HCT116 (cell line): Measurements from ENCODE around the gene KIF14. TPM values are rescaled to one million over a fixed set of nuclear protein-coding genes. Genes with fewer than 3 reads are reported as not detected.

ENCODE experiments used
- ATAC-seq: fragments of 200-7000 bp; cut with Tn5 transposase; 2 replicates; pipeline ENCODE4 v1.9.1; 2020; ENCODE audit warnings: mild to moderate bottlenecking, moderate library complexity
- BruUV-seq: library from RNA; stranded (reverse); fragments of 400-500 nt; replicated peaks from 2 replicates; lab custom pipeline; 2021; lab: Mats Ljungman, UMichigan
- CTCF ChIA-PET: fragments of 300-600 bp; sonication (Branson Sonifier 250); formaldehyde crosslinking; loops from one replicate; lab custom pipeline; 2021; ENCODE audit warnings: antibody characterized with exemption; lab: Charles Lee
- POLR2A ChIA-PET: fragments of 300-600, 350-600 bp; sonication (Branson Sonifier 250); formaldehyde crosslinking; loops from one replicate; lab custom pipeline; 2021; ENCODE audit warnings: antibody characterized with exemption; lab: Charles Lee
- RAD21 ChIA-PET, 2 experiments: fragments of 300-600 bp; sonication (Branson Sonifier 250); formaldehyde crosslinking; loops; one replicate each; lab custom pipeline; 2023; ENCODE audit warnings: low total read pairs in 2 of 2; ENCODE audit not compliant: uncharacterized antibody in 2 of 2, unreplicated experiment in 2 of 2, low non-redundant PET in 1 of 2; lab: Charles Lee
- DNase-seq: peaks from one replicate; pipeline ENCODE4 v3.0.0-alpha.2; 2010; ENCODE audit warnings: low read depth, low spot score
- H2AFZ ChIP-seq: fragments of 200-600 bp; shearing (Covaris generic), sonication (generic); 2 replicates; pipeline ENCODE4 v1.6.1; 2017; ENCODE audit warnings: low read depth, mixed run types, mixed read lengths, antibody characterized with exemption, low read length; ENCODE audit not compliant: poor library complexity, severe bottlenecking
- H3K27ac ChIP-seq: 2 replicates; pipeline ENCODE4 v1.5.1; 2012; ENCODE audit warnings: low read depth, low read length
- H3K27me3 ChIP-seq: fragments of 200-600 bp; sonication (generic); 2 replicates; pipeline ENCODE4 v1.6.1; 2016; ENCODE audit warnings: mixed run types, low read length, mixed read lengths; ENCODE audit not compliant: insufficient read depth
- H3K36me3 ChIP-seq, 2 experiments: fragments of 200-500 bp in 1 of 2; fragments of 200-600 bp in 1 of 2; sonication (Bioruptor generic) in 1 of 2; sonication (generic) in 1 of 2; 2 replicates each; pipeline versions ENCODE4 v1.5.1 to v1.6.1; 2014 to 2016; ENCODE audit warnings: low read length in 2 of 2, inconsistent platforms in 1 of 2, mixed read lengths in 1 of 2, mixed run types in 1 of 2; ENCODE audit not compliant: insufficient read depth in 2 of 2, control insufficient read depth in 1 of 2
- H3K4me1 ChIP-seq, 2 experiments: fragments of 200-600 bp in 1 of 2; sonication (generic) in 1 of 2; 2 replicates each; pipeline versions ENCODE4 v1.5.1 to v1.6.1; 2012 to 2017; ENCODE audit warnings: low read length in 2 of 2, inconsistent platforms in 1 of 2, mild to moderate bottlenecking in 1 of 2, mixed read lengths in 1 of 2, mixed run types in 1 of 2, moderate library complexity in 1 of 2; ENCODE audit not compliant: insufficient read depth in 2 of 2, control insufficient read depth in 1 of 2
- H3K4me2 ChIP-seq: fragments of 200-600 bp; sonication (generic); 2 replicates; pipeline ENCODE4 v1.6.1; 2017; ENCODE audit warnings: mixed run types, low read length, mixed read lengths
- H3K4me3 ChIP-seq, 2 experiments: fragments of 200-600 bp in 1 of 2; sonication (generic) in 1 of 2; replicated peaks in 1 of 2; 2 replicates each; pipeline ENCODE4 v1.5.1; 2011 to 2016; ENCODE audit warnings: low read length in 2 of 2, control low read depth in 1 of 2, low read depth in 1 of 2, mild to moderate bottlenecking in 1 of 2, mixed read lengths in 1 of 2, mixed run types in 1 of 2
- H3K79me2 ChIP-seq: fragments of 200-600 bp; sonication (generic); 2 replicates; pipeline ENCODE4 v1.6.1; 2017; ENCODE audit warnings: mild to moderate bottlenecking, mixed run types, low read length, moderate library complexity, mixed read lengths; ENCODE audit not compliant: insufficient read depth
- H3K9ac ChIP-seq: fragments of 200-600 bp; sonication (generic); 2 replicates; pipeline ENCODE4 v1.6.1; 2016; ENCODE audit warnings: low read length, mixed read lengths
- H3K9me2 ChIP-seq: fragments of 200-600 bp; sonication (generic), shearing (Covaris generic); 2 replicates; pipeline ENCODE4 v1.6.1; 2017; ENCODE audit warnings: mixed run types, mild to moderate bottlenecking, moderate library complexity; ENCODE audit not compliant: insufficient read depth
- H3K9me3 ChIP-seq, 2 experiments: fragments of 200-500 bp in 1 of 2; fragments of 200-600 bp in 1 of 2; sonication (Bioruptor generic) in 1 of 2; sonication (generic) in 1 of 2; 2 replicates each; pipeline ENCODE4 v1.6.1; 2014 to 2017; ENCODE audit warnings: low read length in 2 of 2, mixed read lengths in 2 of 2, inconsistent platforms in 1 of 2, low read depth in 1 of 2, mild to moderate bottlenecking in 1 of 2, mixed run types in 1 of 2, moderate library complexity in 1 of 2; ENCODE audit not compliant: control insufficient read depth in 1 of 2, insufficient read depth in 1 of 2
- H4K20me1 ChIP-seq: fragments of 200-600 bp; sonication (generic), shearing (Covaris generic); 2 replicates; pipeline ENCODE4 v1.6.1; 2017; ENCODE audit warnings: mixed run types, mild to moderate bottlenecking, moderate library complexity; ENCODE audit not compliant: insufficient read depth
- CBX3 ChIP-seq: IDR thresholded peaks from 2 replicates; pipeline ENCODE4 v1.6.1; 2012; ENCODE audit warnings: low read depth
- CEBPB ChIP-seq: IDR thresholded peaks from 2 replicates; pipeline ENCODE4 v1.6.1; 2012; ENCODE audit warnings: low read depth
- CTCF ChIP-seq, 3 experiments: fragments of 200-600 bp in 1 of 3; sonication (generic) in 1 of 3; IDR thresholded peaks in 2 of 3; conservative IDR thresholded peaks in 1 of 3; 2 replicates each; pipeline ENCODE4 v1.5.1; 2012 to 2017; ENCODE audit warnings: low read depth in 2 of 3, low read length in 2 of 3, antibody characterized with exemption in 1 of 3, borderline replicate concordance in 1 of 3, control low read depth in 1 of 3, mild to moderate bottlenecking in 1 of 3, mixed read lengths in 1 of 3, mixed run types in 1 of 3, moderate library complexity in 1 of 3; ENCODE audit not compliant: insufficient read depth in 1 of 3
- EGR1 ChIP-seq: IDR thresholded peaks from 2 replicates; pipeline ENCODE4 v1.6.1; 2012; ENCODE audit warnings: low read depth
- ELF1 ChIP-seq: IDR thresholded peaks from 2 replicates; pipeline ENCODE4 v1.6.1; 2012; ENCODE audit warnings: low read depth, borderline replicate concordance
- EZH2 ChIP-seq: fragments of 200-600 bp; sonication (generic); IDR thresholded peaks from 2 replicates; pipeline ENCODE4 v1.6.1; 2017; ENCODE audit warnings: antibody characterized with exemption, mixed run types
- EZH2phosphoT487 ChIP-seq: fragments of 200-600 bp; IDR thresholded peaks from 2 replicates; pipeline ENCODE4 v1.6.1; 2018; ENCODE audit warnings: antibody characterized with exemption, borderline replicate concordance
- FOSL1 ChIP-seq: IDR thresholded peaks from 2 replicates; pipeline ENCODE4 v1.6.1; 2012; ENCODE audit warnings: low read depth
- JUND ChIP-seq: IDR thresholded peaks from 2 replicates; pipeline ENCODE4 v1.6.1; 2012
- POLR2A ChIP-seq: IDR thresholded peaks from 2 replicates; pipeline ENCODE4 v1.7.0; 2011; ENCODE audit warnings: borderline replicate concordance; ENCODE audit not compliant: insufficient read depth, insufficient read length; ENCODE audit errors: extremely low read depth
- POLR2AphosphoS5 ChIP-seq: IDR thresholded peaks from 2 replicates; pipeline ENCODE4 v1.6.1; 2011; ENCODE audit warnings: mild to moderate bottlenecking, low read depth, low read length, moderate library complexity
- RAD21 ChIP-seq: IDR thresholded peaks from 2 replicates; pipeline ENCODE4 v1.6.1; 2012; ENCODE audit warnings: low read depth, mild to moderate bottlenecking
- REST ChIP-seq: IDR thresholded peaks from 2 replicates; pipeline ENCODE4 v1.6.1; 2012; ENCODE audit warnings: low read depth
- SIN3A ChIP-seq: IDR thresholded peaks from 2 replicates; pipeline ENCODE4 v1.6.1; 2012; ENCODE audit warnings: low read depth
- SP1 ChIP-seq: IDR thresholded peaks from 2 replicates; pipeline ENCODE4 v1.6.1; 2012; ENCODE audit warnings: low read depth
- TCF7L2 ChIP-seq: IDR thresholded peaks from 2 replicates; pipeline ENCODE4 v1.7.0; 2011; ENCODE audit warnings: borderline replicate concordance, inconsistent platforms; ENCODE audit not compliant: insufficient read depth, insufficient read length; ENCODE audit errors: extremely low read depth
- YY1 ChIP-seq: IDR thresholded peaks from 2 replicates; pipeline ENCODE4 v1.6.1; 2011; ENCODE audit warnings: low read length, low read depth, moderate library complexity, mild to moderate bottlenecking; ENCODE audit not compliant: insufficient replicate concordance; ENCODE audit errors: extremely low read depth
- ZFX ChIP-seq: fragments of 450-650 bp; IDR thresholded peaks from 2 replicates; pipeline ENCODE4 v1.6.1; 2017
- ZNF274 ChIP-seq: fragments of 200-500 bp; sonication (Bioruptor generic); IDR thresholded peaks from 2 replicates; pipeline ENCODE4 v1.6.1; 2014; ENCODE audit warnings: mild to moderate bottlenecking, low read depth, low read length, inconsistent platforms
- intact Hi-C: fragments of 100-400 bp; cut with micrococcal nuclease; formaldehyde crosslinking; loops from 2 replicates; pipeline ENCODE4 v1.10.0; 2022
- total RNA-seq: library from RNA; stranded (reverse); gene quantifications from one replicate; pipeline ENCODE4 v1.2.1, GENCODE V29; 2021; ENCODE audit not compliant: unreplicated experiment

The KIF14 gene
- total RNA-seq, 1 experiment from 2014 or later: 21.8 TPM

GRCh38 chr1:200626853-200627534 is 6.4 kb upstream of the KIF14 start:
- BruUV-seq: no TSS peak
- no peak overlapping the region for H3K9ac ChIP-seq
- no peak for DNase-seq
- H3K4me1 ChIP-seq: peaks cover 4% of the 10 kb centered on the region in 2 experiments; a peak in 2 of 4 replicates
- no peaks in the 10 kb centered on the region for H3K9me3 ChIP-seq
- no peak overlapping the region for H2AFZ ChIP-seq
- intact Hi-C loops: no loop called here
- no peaks in the 10 kb centered on the region for H3K36me3 ChIP-seq
- H3K9me2 ChIP-seq: no peaks in the 10 kb centered on the region
- H3K4me3 ChIP-seq: no peak overlapping the region
- H3K4me2 ChIP-seq: no peak overlapping the region
- CTCF ChIA-PET: no interaction called here
- no peaks in the 10 kb centered on the region for H4K20me1 ChIP-seq
- no peak for TF ChIP-seq EZH2phosphoT487
- no peak for TF ChIP-seq TCF7L2
- TF ChIP-seq POLR2A: no peak
- TF ChIP-seq RAD21: no peak
- no peak for TF ChIP-seq FOSL1
- TF ChIP-seq REST: no peak
- no peak for TF ChIP-seq CBX3
- no peak for TF ChIP-seq EZH2
- TF ChIP-seq JUND: no peak
- TF ChIP-seq ZNF274: no peak
- no peak for TF ChIP-seq ZFX
- TF ChIP-seq ELF1: no peak
- no peak for TF ChIP-seq POLR2AphosphoS5
- no peak for TF ChIP-seq YY1
- TF ChIP-seq CEBPB: no peak
- TF ChIP-seq EGR1: no peak
- TF ChIP-seq CTCF (IDR thresholded peaks at IDR 0.05 in 2 of 3, conservative IDR thresholded peaks at IDR 0.05 in 1 of 3; ENCODE audit: borderline replicate concordance in 1 of 3, insufficient read depth in 1 of 3, low read depth in 2 of 3, low read length in 2 of 3): no peak
- no peak for TF ChIP-seq SIN3A
- no peak for TF ChIP-seq SP1
- no peak overlapping the region for H3K27ac ChIP-seq
- RAD21 ChIA-PET: no interaction called here
- POLR2A ChIA-PET: no interaction called here
- no peak for ATAC-seq
- no peaks in the 10 kb centered on the region for H3K27me3 ChIP-seq
- no peaks in the 10 kb centered on the region for H3K79me2 ChIP-seq
